Small intestine (tissue), 16 donors: Measurements from ENCODE around the gene PUDP. TPM values are rescaled to one million over a fixed set of nuclear protein-coding genes. Genes with fewer than 3 reads are reported as not detected.

ENCODE experiments used
- DNase-seq, 2 donors: peaks; one replicate each; pipeline versions ENCODE4 v3.0.0 to v3.0.0-alpha.2; 2013
- FAIRE-seq: peaks from 2 replicates; lab custom pipeline; 2012; peaks lifted over from hg19 to GRCh38; lab: Jason Lieb, UNC
- H3K27ac ChIP-seq, 3 donors: one replicate each; pipeline ENCODE4 v1.5.1; 2013; ENCODE audit warnings: low read length in 2 of 3, mild to moderate bottlenecking in 2 of 3, control low read depth in 1 of 3, inconsistent platforms in 1 of 3, low read depth in 1 of 3, moderate library complexity in 1 of 3
- H3K27me3 ChIP-seq, 3 donors: one replicate each; pipeline ENCODE4 v1.6.1; 2013; ENCODE audit warnings: low read length in 3 of 3, inconsistent platforms in 1 of 3; ENCODE audit not compliant: control insufficient read depth in 3 of 3, insufficient read depth in 3 of 3
- H3K36me3 ChIP-seq, 3 donors: one replicate each; pipeline ENCODE4 v1.6.1; 2013; ENCODE audit warnings: low read length in 3 of 3, inconsistent platforms in 1 of 3, low read depth in 1 of 3, mild to moderate bottlenecking in 1 of 3, moderate library complexity in 1 of 3; ENCODE audit not compliant: control insufficient read depth in 3 of 3, insufficient read depth in 2 of 3
- H3K4me1 ChIP-seq, 3 donors: one replicate each; pipeline ENCODE4 v1.6.1; 2013; ENCODE audit warnings: low read length in 2 of 3, inconsistent platforms in 1 of 3, low read depth in 1 of 3, mild to moderate bottlenecking in 1 of 3, moderate library complexity in 1 of 3; ENCODE audit not compliant: control insufficient read depth in 3 of 3, insufficient read depth in 2 of 3
- H3K4me3 ChIP-seq, 3 donors: one replicate each; pipeline ENCODE4 v1.5.1; 2013; ENCODE audit warnings: low read length in 3 of 3, control low read depth in 1 of 3, inconsistent platforms in 1 of 3, low read depth in 1 of 3, mild to moderate bottlenecking in 1 of 3, moderate library complexity in 1 of 3
- H3K9me3 ChIP-seq, 2 donors: one replicate each; pipeline ENCODE4 v1.6.1; 2013; ENCODE audit warnings: low read depth in 1 of 2, low read length in 1 of 2; ENCODE audit not compliant: control insufficient read depth in 2 of 2, insufficient read depth in 1 of 2
- WGBS, 3 donors: extraction: QIAGEN DNeasy Blood & Tissue Kit; methylation state at CpG; one replicate each; pipeline ENCODE4 v1.1.7; 2013; 5-methylcytosine and 5-hydroxymethylcytosine counted together
- long read RNA-seq, 10 donors: transcript quantifications; one replicate each; lab custom pipeline, GENCODE V29; 2026
- polyA plus RNA-seq, 4 donors: library from polyadenylated mRNA; stranded (reverse) in 3 of 4; unstranded in 1 of 4; fragments of 200-250 nt in 3 of 4; fragments of 120-200 nt in 1 of 4; gene quantifications; one replicate each; pipeline versions ENCODE4 v1.2.1 to v1.2.3, GENCODE V29; 2013
- donor health status: healthy with polysubstance abuse.
- donor health status: control.
- donor health status: control.
- donor health status: Bipolar disorder and iron deficiency.
- donor health status: healthy.

PUDP gene
- 10 to 100 TPM; 16.3 to 40.4 (median 18.5) TPM for polyA plus RNA-seq
- long read RNA-seq, donor 1, transcript PUDP-201 (4 exons, 2,140 nt) = major isoform, 25 of 62 reads
- long read RNA-seq, donor 1, partial matches to known transcripts = 35 of 62 reads
- long read RNA-seq, donor 1, other reads (novel, unspliced or antisense) = 0 of 62 reads
- long read RNA-seq, donor 2, partial matches to known transcripts = 0 of 1 reads
- long read RNA-seq, donor 2, other reads (novel, unspliced or antisense) = 0 of 1 reads
- long read RNA-seq, donor 3, transcript PUDP-201 (4 exons, 2,140 nt) = major isoform, 7 of 7 reads
- long read RNA-seq, donor 3, partial matches to known transcripts = 0 of 7 reads
- long read RNA-seq, donor 3, other reads (novel, unspliced or antisense) = 0 of 7 reads
- long read RNA-seq, donor 4 = 0 reads
- long read RNA-seq, donor 5, transcript PUDP-201 (4 exons, 2,140 nt) = major isoform, 5 of 18 reads
- long read RNA-seq, donor 5, partial matches to known transcripts = 13 of 18 reads
- long read RNA-seq, donor 5, other reads (novel, unspliced or antisense) = 0 of 18 reads
- long read RNA-seq, donor 6, transcript PUDP-201 (4 exons, 2,140 nt) = major isoform, 10 of 25 reads
- long read RNA-seq, donor 6, partial matches to known transcripts = 15 of 25 reads
- long read RNA-seq, donor 6, other reads (novel, unspliced or antisense) = 0 of 25 reads
- long read RNA-seq, donor 7, transcript PUDP-201 (4 exons, 2,140 nt) = major isoform, 10 of 10 reads
- long read RNA-seq, donor 7, partial matches to known transcripts = 0 of 10 reads
- long read RNA-seq, donor 7, other reads (novel, unspliced or antisense) = 0 of 10 reads
- long read RNA-seq, donor 8, partial matches to known transcripts = 0 of 3 reads
- long read RNA-seq, donor 8, other reads (novel, unspliced or antisense) = 0 of 3 reads
- long read RNA-seq, donor 9, partial matches to known transcripts = 0 of 1 reads
- long read RNA-seq, donor 9, other reads (novel, unspliced or antisense) = 0 of 1 reads
- long read RNA-seq, donor 10, transcript PUDP-201 (4 exons, 2,140 nt) = major isoform, 15 of 16 reads
- long read RNA-seq, donor 10, partial matches to known transcripts = 0 of 16 reads
- long read RNA-seq, donor 10, other reads (novel, unspliced or antisense) = 0 of 16 reads

GRCh38 chrX:7147978-7148854 lies at the start of gene PUDP:
Gene PUDP, minus strand, starts transcription at chrX:7148153. Its CDS starts 40 bp downstream, at chrX:7148113.
- no peaks in the 10 kb centered on the region for H3K36me3 ChIP-seq
- H3K4me1 ChIP-seq = peaks cover 0 to 2% (median 0%) of the 10 kb centered on the region in 3 donors
- WGBS, 3 donors = 0 to 1% (median 0%) methylated on average over 27 to 76 of the region's 76 CpGs
- H3K27me3 ChIP-seq = no peaks in the 10 kb centered on the region
- no peaks in the 10 kb centered on the region for H3K9me3 ChIP-seq
- H3K4me3 ChIP-seq = peak within 1 kb of the TSS; percentile 61 to 98 (median 79)
- FAIRE-seq (no peak), DNase-seq (peak; percentile 83 to 92)
- peak within 1 kb of the TSS; percentile 92 to 96 (median 92) for H3K27ac ChIP-seq

- Histone ChIP-seq H3K27ac (no peak overlapping the region), H3K27me3 (no peaks in the 10 kb centered on the region), H3K9me3 (no peaks in the 10 kb centered on the region), H3K4me3 (no peak overlapping the region), H3K4me1 (no peaks in the 10 kb centered on the region), H3K36me3 (no peaks in the 10 kb centered on the region)
- FAIRE-seq (no peak), DNase-seq (no peak)
- WGBS, 3 donors = 97 to 99% (median 97%) methylated on average over 11 of the region's 11 CpGs
These were observed 46.7 kb upstream of the PUDP start for GRCh38 chrX:7194606-7195005.

- Histone ChIP-seq H3K27me3 (no peaks in the 10 kb centered on the region), H3K27ac (no peak overlapping the region), H3K4me3 (no peak overlapping the region), H3K4me1 (no peaks in the 10 kb centered on the region), H3K9me3 (no peaks in the 10 kb centered on the region), H3K36me3 (no peaks in the 10 kb centered on the region)
- 96 to 99% (median 97%) methylated on average over 7 of the region's 7 CpGs for WGBS, 3 donors
- DNase-seq = no peak
- FAIRE-seq = no peak
These were observed 44.9 kb upstream of the PUDP start for GRCh38 chrX:7192871-7193270.

- Histone ChIP-seq H3K27me3 (no peaks in the 10 kb centered on the region), H3K36me3 (no peaks in the 10 kb centered on the region), H3K9me3 (no peaks in the 10 kb centered on the region), H3K4me1 (no peaks in the 10 kb centered on the region), H3K4me3 (no peak overlapping the region), H3K27ac (no peak overlapping the region)
- FAIRE-seq = no peak
- 82 to 96% (median 89%) methylated on average over 2 of the region's 2 CpGs for WGBS, 3 donors
- DNase-seq = no peak
These were observed 43.7 kb upstream of the PUDP start for GRCh38 chrX:7191681-7192110.

GRCh38 chrX:7190157-7190556 lies 42.2 kb upstream of the PUDP start:
- Histone ChIP-seq H3K27ac (no peak overlapping the region), H3K4me1 (no peaks in the 10 kb centered on the region), H3K36me3 (no peaks in the 10 kb centered on the region), H3K9me3 (no peaks in the 10 kb centered on the region), H3K27me3 (no peaks in the 10 kb centered on the region), H3K4me3 (no peak overlapping the region)
- no peak for DNase-seq
- 83 to 97% (median 97%) methylated on average over 2 of the region's 2 CpGs for WGBS, 3 donors
- FAIRE-seq = no peak

- DNase-seq (no peak), FAIRE-seq (no peak)
These were observed 40.7 kb upstream of the PUDP start for GRCh38 chrX:7188672-7189071.

GRCh38 chrX:7184816-7185215 lies 36.9 kb upstream of the PUDP start:
- Histone ChIP-seq H3K4me1 (no peaks in the 10 kb centered on the region), H3K36me3 (no peaks in the 10 kb centered on the region), H3K27me3 (no peaks in the 10 kb centered on the region), H3K9me3 (no peaks in the 10 kb centered on the region), H3K27ac (no peak overlapping the region), H3K4me3 (no peak overlapping the region)
- FAIRE-seq (no peak), DNase-seq (no peak)
- 72 to 82% (median 81%) methylated on average over 3 of the region's 3 CpGs for WGBS, 3 donors

More at GRCh38 chrX:7188672-7189071, 40.7 kb upstream of the PUDP start:
- no peaks in the 10 kb centered on the region for H3K36me3 ChIP-seq
- 80 to 91% (median 86%) methylated on average over 2 of the region's 2 CpGs for WGBS, 3 donors
- H3K9me3 ChIP-seq = no peaks in the 10 kb centered on the region
- H3K27ac ChIP-seq = no peak overlapping the region
- H3K4me3 ChIP-seq = no peak overlapping the region
- H3K4me1 ChIP-seq = no peaks in the 10 kb centered on the region
- no peaks in the 10 kb centered on the region for H3K27me3 ChIP-seq
